HepG2 (cell line): ENCODE measurements around the gene KCND2. TPM values are rescaled to one million over a fixed set of nuclear protein-coding genes. Genes with fewer than 3 reads are reported as not detected.

ENCODE experiments used
- ATAC-seq: fragments of 200-7000 bp; cut with Tn5 transposase; 3 replicates; pipeline ENCODE4 v1.9.1; 2020; ENCODE audit warnings: mild to moderate bottlenecking, moderate library complexity
- BruUV-seq: library from RNA; stranded (reverse); fragments of 400-500 nt; replicated peaks from 2 replicates; lab custom pipeline; 2021; lab: Mats Ljungman, UMichigan
- CTCF ChIA-PET: fragments of 300-600 bp; formaldehyde crosslinking; extraction: SDS; loops from one replicate; lab custom pipeline; 2021; ENCODE audit warnings: low total read pairs, inconsistent platforms, low intra/inter-chr PET ratio; lab: Yijun Ruan, JAX
- POLR2A ChIA-PET: fragments of 350-600 bp; sonication (Branson Sonifier 250); formaldehyde crosslinking; loops from one replicate; lab custom pipeline; 2020; ENCODE audit warnings: antibody characterized with exemption, inconsistent platforms; lab: Yijun Ruan, JAX
- DNase-seq: peaks from one replicate; pipeline ENCODE4 v3.0.0-alpha.2; 2015; ENCODE audit warnings: low spot score
- FAIRE-seq: peaks from 3 replicates; lab custom pipeline; 2011; peaks lifted over from hg19 to GRCh38; lab: Jason Lieb, UNC
- H2AFZ ChIP-seq: one replicate; pipeline ENCODE4 v1.6.1; 2011; ENCODE audit warnings: low read length, inconsistent platforms
- H3K27ac ChIP-seq: fragments of 300-600 bp; 3 replicates; pipeline ENCODE4 v1.8.0; 2011; ENCODE audit warnings: mixed run types, mild to moderate bottlenecking, mixed read lengths, low read length, inconsistent platforms; ENCODE audit not compliant: insufficient read depth; ENCODE audit errors: extremely low read length
- H3K27me3 ChIP-seq, 2 experiments: fragments of 200-600 bp in 1 of 2; 2 replicates in 1 of 2; 3 replicates in 1 of 2; pipeline versions ENCODE4 v1.6.0 to v1.8.0; 2011; ENCODE audit warnings: low read length in 2 of 2, mild to moderate bottlenecking in 2 of 2, moderate library complexity in 2 of 2, inconsistent platforms in 1 of 2; ENCODE audit not compliant: insufficient read depth in 2 of 2, control insufficient read depth in 1 of 2
- H3K36me3 ChIP-seq, 2 experiments: fragments of 200-600 bp in 1 of 2; replicated peaks in 1 of 2; 2 replicates in 1 of 2; 3 replicates in 1 of 2; pipeline versions ENCODE4 v1.5.1 to v1.8.0; 2011; ENCODE audit warnings: low read length in 2 of 2, inconsistent platforms in 1 of 2; ENCODE audit not compliant: insufficient read depth in 2 of 2, control insufficient read depth in 1 of 2
- H3K4me1 ChIP-seq: 2 replicates; pipeline ENCODE4 v1.5.1; 2012; ENCODE audit warnings: low read length, inconsistent platforms; ENCODE audit not compliant: insufficient read depth
- H3K4me2 ChIP-seq: 2 replicates; pipeline ENCODE4 v1.6.0; 2011; ENCODE audit warnings: low read depth, low read length, inconsistent platforms
- H3K4me3 ChIP-seq, 3 experiments: fragments of 200-600 bp in 1 of 3; sonication (generic), shearing (Covaris generic) in 1 of 3; replicated peaks in 1 of 3; 2 replicates each; pipeline ENCODE4 v1.5.1; 2011 to 2016; ENCODE audit warnings: low read length in 3 of 3, inconsistent platforms in 2 of 3, low read depth in 2 of 3, mild to moderate bottlenecking in 2 of 3, control low read depth in 1 of 3, mixed read lengths in 1 of 3; ENCODE audit not compliant: insufficient read depth in 1 of 3
- H3K79me2 ChIP-seq: one replicate; pipeline ENCODE4 v1.6.1; 2011; ENCODE audit warnings: low read length, inconsistent platforms; ENCODE audit not compliant: insufficient read depth
- H3K9ac ChIP-seq: 2 replicates; pipeline ENCODE4 v1.6.0; 2011; ENCODE audit warnings: mild to moderate bottlenecking, low read depth, low read length, inconsistent platforms; ENCODE audit not compliant: insufficient read depth
- H3K9me3 ChIP-seq: 2 replicates; pipeline ENCODE4 v1.5.1; 2012; ENCODE audit warnings: mild to moderate bottlenecking, low read length
- H4K20me1 ChIP-seq: 2 replicates; pipeline ENCODE4 v1.6.0; 2011; ENCODE audit warnings: inconsistent platforms, mild to moderate bottlenecking, low read length, moderate library complexity; ENCODE audit not compliant: insufficient read depth
- BCL3 ChIP-seq: sonication (generic); formaldehyde crosslinking; IDR thresholded peaks from 2 replicates; pipeline ENCODE4 v1.5.1; 2020; ENCODE audit warnings: mild to moderate bottlenecking, missing genetic modification reagents, moderate library complexity
- HNRNPLL ChIP-seq: fragments of 200-400 bp; formaldehyde crosslinking; IDR thresholded peaks from 2 replicates; pipeline ENCODE4 v1.6.1; 2017; ENCODE audit warnings: mild to moderate bottlenecking, low read depth, low read length; ENCODE audit not compliant: poor library complexity, severe bottlenecking
- KLF9 ChIP-seq: IDR thresholded peaks from 2 replicates; pipeline ENCODE4 v1.6.1; 2016; ENCODE audit warnings: low read depth
- NR2F6 ChIP-seq, 2 experiments: IDR thresholded peaks; 2 replicates each; pipeline ENCODE4 v1.6.1; 2016; ENCODE audit warnings: antibody characterized with exemption in 1 of 2, mild to moderate bottlenecking in 1 of 2
- PRMT3 ChIP-seq: sonication (generic); formaldehyde crosslinking; IDR thresholded peaks from 2 replicates; pipeline ENCODE4 v1.8.1; 2022; ENCODE audit warnings: low read depth, mild to moderate bottlenecking, moderate library complexity, missing genetic modification reagents, borderline replicate concordance
- SRF ChIP-seq: IDR thresholded peaks from 2 replicates; pipeline ENCODE4 v1.6.1; 2011; ENCODE audit warnings: mild to moderate bottlenecking, low read depth, low read length, moderate library complexity
- TEF ChIP-seq: sonication (generic); formaldehyde crosslinking; IDR thresholded peaks from 2 replicates; pipeline ENCODE4 v1.5.0; 2020; ENCODE audit warnings: missing genetic modification reagents
- ZNF260 ChIP-seq: sonication (generic); formaldehyde crosslinking; IDR thresholded peaks from 2 replicates; pipeline ENCODE4 v1.4.0; 2020; ENCODE audit warnings: missing genetic modification reagents, low read depth, mild to moderate bottlenecking, borderline replicate concordance
- ZNF431 ChIP-seq: sonication (generic); formaldehyde crosslinking; IDR thresholded peaks from 2 replicates; pipeline ENCODE4 v1.9.0; 2022; ENCODE audit warnings: missing genetic modification reagents, low read depth, mild to moderate bottlenecking, borderline replicate concordance
- ZNF646 ChIP-seq: sonication (generic); formaldehyde crosslinking; IDR thresholded peaks from 2 replicates; pipeline ENCODE4 v1.9.0; 2021; ENCODE audit warnings: mild to moderate bottlenecking, missing genetic modification reagents
- ZSCAN9 ChIP-seq: IDR thresholded peaks from 2 replicates; pipeline ENCODE4 v1.6.1; 2016; ENCODE audit warnings: borderline replicate concordance
- WGBS: methylation state at CpG from one replicate; pipeline ENCODE4 v1.1.6; 2017; ENCODE audit warnings: low lambda C conversion rate; 5-methylcytosine and 5-hydroxymethylcytosine counted together
- in situ Hi-C: cut with HindIII; loops from 2 replicates; pipeline ENCODE4 v1.10.0; 2017; ENCODE audit warnings: low pct_unique_long_range_greater_than_20kb; ENCODE audit not compliant: extremely low pct_ligation_motif_present
- intact Hi-C: fragments of 100-400 bp; cut with micrococcal nuclease; formaldehyde crosslinking; loops from one replicate; pipeline ENCODE4 v1.10.0; 2022; ENCODE audit not compliant: unreplicated experiment
- polyA plus RNA-seq, 8 experiments: library from polyadenylated mRNA; depleted of rRNA in 3 of 8; stranded (reverse) in 7 of 8; unstranded in 1 of 8; fragments of >200 nt; fragmentation: Illumina TruSeq in 4 of 8; extraction: Trizol in 4 of 8; gene quantifications; 2 replicates each; pipeline versions ENCODE4 v1.2.1 to v1.2.3, GENCODE V29; 2011 to 2016; ENCODE audit warnings: low read depth in 4 of 8, missing spikeins in 1 of 8, mixed read lengths in 1 of 8; ENCODE audit not compliant: insufficient read depth in 1 of 8
- total RNA-seq, 5 experiments: library from RNA; depleted of rRNA; stranded (reverse); fragments of >200 nt; fragmentation: Illumina TruSeq; extraction: Trizol; gene quantifications; 2 replicates each; pipeline ENCODE4 v1.2.3, GENCODE V29; 2016; ENCODE audit warnings: low read depth in 1 of 5

Gene KCND2
- total and polyA plus RNA-seq, 2 of the 13 experiments (the other 11 are each of a cell fraction or from before 2014, with no cell fraction given), result not detected

- Histone ChIP-seq H3K9me3 (no peaks in the 10 kb centered on the region), H3K4me2 (no peak overlapping the region), H3K79me2 (no peaks in the 10 kb centered on the region), H3K4me3 (no peak overlapping the region), H3K27ac (no peak overlapping the region), H4K20me1 (no peaks in the 10 kb centered on the region), H3K9ac (no peak overlapping the region), H3K4me1 (no peaks in the 10 kb centered on the region), H3K27me3 (no peaks in the 10 kb centered on the region), H3K36me3 (no peaks in the 10 kb centered on the region), H2AFZ (no peak overlapping the region)
- intact Hi-C loops, result no loop called here
- CTCF ChIA-PET, result no interaction called here
- FAIRE-seq (no peak), DNase-seq (no peak), ATAC-seq (no peak)
- 0% methylated on average over 3 of the region's 3 CpGs for whole genome bisulfite sequencing
- in situ Hi-C loops, result no loop called here
- POLR2A ChIA-PET, result no interaction called here
- no peak for TF ChIP-seq HNRNPLL
- TF ChIP-seq ZNF260 (CRISPR knock-in tag), result no peak
- no peak for TF ChIP-seq ZSCAN9 (CRISPR knock-in tag)
- no peak for TF ChIP-seq SRF
- no peak for TF ChIP-seq ZNF431 (CRISPR knock-in tag)
- no peak for TF ChIP-seq BCL3 (CRISPR knock-in tag)
- no peak for TF ChIP-seq NR2F6 (IDR thresholded peaks at IDR 0.05)
- no peak for TF ChIP-seq NR2F6 (CRISPR knock-in tag; IDR thresholded peaks at IDR 0.05)
- TF ChIP-seq TEF, result no peak
- no peak for TF ChIP-seq ZNF646 (CRISPR knock-in tag)
- no peak for TF ChIP-seq PRMT3 (CRISPR knock-in tag)
- no peak for TF ChIP-seq KLF9
- BruUV-seq, result no TSS peak
These were observed 487.9 kb downstream of the KCND2 start for GRCh38 chr7:120760851-120761250.
